Adipose tissue (tissue), 3 donors: ENCODE measurements around the gene CHPT1. TPM values are rescaled to one million over a fixed set of nuclear protein-coding genes. Genes with fewer than 3 reads are reported as not detected.

ENCODE experiments used
- polyA plus RNA-seq, 3 donors: library from polyadenylated mRNA; stranded (reverse); fragments of 200-250 nt; gene quantifications; one replicate each; pipeline ENCODE4 v1.2.3, GENCODE V29; 2013
- donor health status: healthy with polysubstance abuse.
- donor health status: Bipolar disorder and iron deficiency.
- donor health status: healthy.

Gene CHPT1
- polyA plus RNA-seq, 3 donors: 15.3 to 64.4 (median 50.3) TPM

Other genes with a start within 250 kb of the CHPT1 start
- under 1 TPM in 1 of 3 donors, not detected in 2; 0.05 TPM for gene SPIC, start 222.3 kb upstream of the CHPT1 start, polyA plus RNA-seq
- 1 to 10 TPM in 1 of 3 donors, under 1 TPM in 1, not detected in 1; 0.21 to 1.7 TPM for gene MYBPC1, start 102.7 kb upstream of the CHPT1 start, polyA plus RNA-seq
- under 1 TPM in 2 of 3 donors, not detected in 1; 0.12 to 0.56 TPM for gene SYCP3, start 41.8 kb downstream of the CHPT1 start, polyA plus RNA-seq
- 10 to 100 TPM in 1 of 3 donors, 1 to 10 TPM in 2; 5.8 to 15.3 (median 9.2) TPM for gene GNPTAB, start 133.3 kb downstream of the CHPT1 start, polyA plus RNA-seq
- gene DRAM1, start 179.9 kb downstream of the CHPT1 start, polyA plus RNA-seq: 10 to 100 TPM in 2 of 3 donors, 1 to 10 TPM in 1; 3.9 to 30.8 (median 13.1) TPM